ENCODE data around the gene NUP133.
"Not testable (repeated sequence)": the region's sequence is repeated elsewhere in the genome, so short reads cannot be mapped to it uniquely, and the experiment has no call there.

Gene NUP133

DNA sequence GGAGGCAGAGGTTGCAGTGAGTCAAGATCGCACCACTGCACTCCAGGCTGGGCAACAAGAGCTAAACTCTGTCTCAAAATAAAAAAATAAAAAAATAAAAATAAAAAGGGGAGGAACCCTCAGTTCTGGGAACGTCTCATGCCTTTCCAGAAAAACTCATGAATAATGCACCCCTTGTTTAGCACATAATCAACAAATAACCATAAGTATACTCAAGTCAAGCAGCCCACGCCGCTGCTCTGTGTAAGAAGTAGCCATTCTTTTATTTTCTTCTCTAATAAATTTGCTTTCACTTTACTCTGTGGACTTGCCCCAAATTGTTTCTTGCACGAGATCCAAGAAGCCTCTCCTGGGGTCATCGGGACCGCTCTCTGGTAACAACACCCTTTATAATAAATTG is 59.8 kb downstream of the NUP133 start:
- DNase-seq = no peak

DNA sequence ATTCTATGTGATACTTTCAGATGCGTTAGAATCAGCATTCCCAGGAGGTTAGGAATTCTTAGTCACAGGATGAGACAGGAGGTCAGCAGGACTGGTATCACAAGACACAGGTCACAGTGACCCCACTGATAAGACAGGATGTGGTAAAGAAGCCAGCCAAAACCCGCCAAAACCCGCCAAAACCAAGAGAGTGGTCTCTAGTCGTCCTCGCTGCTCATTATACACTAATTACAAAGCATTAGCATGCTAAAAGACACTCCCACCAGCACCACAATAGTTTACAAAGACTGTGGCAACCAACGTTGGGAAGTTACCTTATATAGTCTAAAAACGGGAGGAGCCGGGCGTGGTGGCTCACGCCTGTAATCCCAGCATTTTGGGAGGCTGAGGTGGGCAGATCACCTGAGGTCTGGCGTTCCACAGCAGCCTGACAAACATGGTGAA is 60.3 kb downstream of the NUP133 start:
- no peak for DNase-seq

DNA sequence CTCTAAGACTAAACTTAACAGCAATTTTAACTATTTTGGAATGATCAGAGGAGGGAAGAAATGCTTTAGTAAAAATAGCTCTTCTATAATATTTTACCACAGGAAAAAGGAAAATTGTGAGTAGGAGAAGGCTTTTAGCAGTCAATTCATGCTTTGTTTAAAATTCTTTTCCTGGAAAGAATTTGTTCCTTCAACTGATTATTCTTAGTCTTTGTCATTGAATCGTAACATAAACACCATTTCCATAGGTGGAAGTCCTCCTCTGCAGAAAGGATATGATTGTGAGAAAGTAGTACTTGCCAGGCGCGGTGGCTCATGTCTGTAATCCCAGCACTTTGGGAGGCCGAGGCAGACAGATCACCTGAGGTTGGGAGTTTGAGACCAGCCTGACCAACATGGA is 62.3 kb downstream of the NUP133 start:
- DNase-seq = no peak

DNA sequence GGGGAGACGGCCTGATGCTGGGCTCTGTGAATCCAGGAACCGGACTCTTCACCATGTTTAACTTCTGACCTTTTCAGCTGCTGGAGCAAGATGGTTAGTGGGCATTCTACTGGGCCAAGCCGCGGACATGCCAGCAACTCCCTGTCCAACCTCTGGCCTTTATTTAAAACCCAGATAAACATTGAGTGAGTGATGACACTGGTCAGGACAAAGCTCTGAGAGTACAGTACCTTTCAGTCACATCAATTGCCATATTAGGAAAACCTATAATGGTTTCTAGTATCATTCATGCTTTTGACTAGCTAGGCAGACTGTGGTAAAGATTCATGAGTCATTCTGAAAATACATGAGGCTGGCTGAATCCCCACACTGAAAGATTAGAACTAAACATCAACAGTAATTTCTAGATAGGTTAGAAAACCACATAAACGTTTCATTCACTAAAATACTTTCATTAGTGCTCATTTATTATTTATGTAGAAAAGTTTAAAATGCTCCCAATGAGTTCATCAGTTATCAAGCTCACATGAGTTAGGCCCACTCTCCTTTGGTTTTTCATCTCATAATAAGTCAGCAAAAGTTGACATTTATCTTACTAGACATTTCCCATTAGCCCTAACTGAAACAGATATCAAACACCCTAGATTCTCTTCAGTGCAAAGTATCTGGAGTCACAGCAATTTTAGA is 67.1 kb downstream of the NUP133 start:
- DNase-seq = no peak

DNA sequence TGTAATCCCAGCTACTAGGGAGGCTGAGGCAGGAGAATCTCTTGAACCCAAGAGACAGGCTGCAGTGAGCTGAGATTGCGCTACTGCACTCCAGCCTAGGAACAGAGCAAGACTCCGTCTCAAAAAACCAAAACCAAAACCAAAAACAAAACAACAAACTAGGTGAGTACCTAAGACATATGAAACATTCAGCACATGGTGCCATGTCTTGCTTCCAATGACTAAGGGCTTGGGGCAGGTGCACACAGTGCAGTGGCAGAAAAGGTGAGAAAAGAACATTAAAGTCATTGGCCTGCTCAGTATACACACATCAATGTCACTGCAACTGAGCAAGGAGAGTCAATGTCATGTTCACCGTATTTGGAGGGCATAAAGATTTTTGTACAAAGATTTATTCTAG is 70.1 kb downstream of the NUP133 start:
- no peak for DNase-seq

DNA sequence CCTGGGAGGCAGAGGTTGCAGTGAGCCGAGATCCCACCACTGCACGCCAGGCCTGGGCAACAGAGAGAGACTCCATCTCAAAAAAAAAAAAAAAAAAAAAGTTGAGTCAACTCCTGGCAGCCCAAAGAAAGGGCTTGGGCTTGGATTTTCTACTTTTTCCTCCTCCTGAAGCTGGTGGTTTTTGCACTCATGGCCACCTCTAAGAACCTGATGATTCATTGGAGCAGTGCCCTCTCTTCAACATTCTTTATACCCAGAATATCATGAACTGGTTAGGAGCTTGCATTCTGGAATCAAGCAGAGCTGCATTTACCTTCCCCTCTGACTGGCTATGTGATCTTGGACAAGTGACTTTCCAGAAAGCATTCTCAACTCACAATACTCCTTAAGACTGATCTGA is 70.7 kb downstream of the NUP133 start:
- DNase-seq = no peak

DNA sequence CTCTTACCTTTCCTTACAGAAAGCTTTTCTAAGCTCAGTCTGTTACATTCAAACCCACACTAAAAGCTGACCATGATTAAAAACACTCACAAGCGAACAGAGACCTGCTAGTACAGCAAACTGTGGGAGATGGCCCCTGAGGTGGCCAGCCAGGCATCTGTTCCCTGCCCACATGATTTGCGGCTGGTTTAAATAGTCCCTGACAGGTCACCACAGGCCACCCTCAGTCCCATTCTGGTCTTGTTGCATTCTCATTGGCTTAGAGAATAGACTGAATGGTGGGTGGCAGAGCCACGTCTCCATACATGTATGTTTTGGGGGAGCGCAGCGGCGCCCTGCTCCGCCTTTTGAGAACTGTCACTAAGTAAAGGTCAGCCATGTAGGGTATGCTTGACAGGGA is 71.9 kb downstream of the NUP133 start:
- no peak for DNase-seq

DNA sequence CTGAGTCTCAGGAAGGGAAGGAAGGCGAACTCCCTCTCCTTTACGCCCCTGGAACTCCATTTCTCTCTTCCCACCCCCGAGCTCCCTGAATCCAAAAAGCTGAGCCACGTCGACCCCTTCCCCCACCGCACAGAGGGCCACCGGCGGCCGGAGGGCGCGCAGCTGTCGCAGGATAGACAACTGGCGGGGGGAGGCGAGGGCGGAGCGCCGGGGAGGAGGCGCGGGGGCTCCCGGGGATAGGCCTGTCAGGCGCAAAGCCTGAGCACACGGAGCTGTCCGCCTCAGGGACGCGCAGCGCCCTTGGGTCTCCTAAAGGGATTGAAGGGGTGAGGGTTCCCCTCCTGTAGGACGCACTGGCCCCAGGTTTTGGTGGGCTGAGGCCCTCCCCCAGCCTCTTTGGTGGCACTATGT is 73.5 kb downstream of the NUP133 start:
- DNase-seq = no peak

DNA sequence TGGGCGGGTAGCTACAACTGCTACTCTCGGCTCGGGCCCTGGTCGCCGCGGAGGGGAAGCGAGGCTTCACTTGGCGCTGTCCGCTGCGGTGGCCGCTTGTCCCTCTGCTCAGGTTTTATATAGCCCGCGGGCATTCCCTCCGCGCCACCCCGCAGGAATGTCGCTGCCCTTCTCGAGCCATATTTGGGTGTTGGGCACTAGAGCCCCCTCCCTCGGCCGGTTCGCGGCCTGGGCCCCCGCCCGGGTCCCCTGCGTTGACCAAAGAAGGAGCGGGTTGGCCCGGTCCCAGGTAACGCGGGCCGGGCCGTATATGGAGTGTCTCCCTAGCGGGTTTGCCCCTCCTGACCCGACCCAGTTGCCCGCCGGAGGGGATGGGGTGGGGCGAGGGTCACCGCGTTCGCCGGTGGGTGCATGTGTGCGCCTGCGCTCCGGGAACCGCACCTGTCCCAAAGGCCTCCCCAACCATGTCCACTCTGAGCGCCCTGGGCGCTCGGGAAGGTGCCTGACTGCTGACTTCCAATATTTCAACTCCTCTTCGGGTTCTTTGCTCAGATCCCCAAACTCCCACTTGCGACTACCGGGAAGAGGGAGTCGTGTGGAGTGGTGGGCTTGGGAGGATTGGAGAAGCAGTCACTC is 74.0 kb downstream of the NUP133 start, which contains the start of gene ACTA1:
ACTA1 (minus strand) TSS at position 90 of the 636 bp plus-strand sequence. CDS start 979 bp downstream, outside the sequence.
- no peak for DNase-seq

DNA sequence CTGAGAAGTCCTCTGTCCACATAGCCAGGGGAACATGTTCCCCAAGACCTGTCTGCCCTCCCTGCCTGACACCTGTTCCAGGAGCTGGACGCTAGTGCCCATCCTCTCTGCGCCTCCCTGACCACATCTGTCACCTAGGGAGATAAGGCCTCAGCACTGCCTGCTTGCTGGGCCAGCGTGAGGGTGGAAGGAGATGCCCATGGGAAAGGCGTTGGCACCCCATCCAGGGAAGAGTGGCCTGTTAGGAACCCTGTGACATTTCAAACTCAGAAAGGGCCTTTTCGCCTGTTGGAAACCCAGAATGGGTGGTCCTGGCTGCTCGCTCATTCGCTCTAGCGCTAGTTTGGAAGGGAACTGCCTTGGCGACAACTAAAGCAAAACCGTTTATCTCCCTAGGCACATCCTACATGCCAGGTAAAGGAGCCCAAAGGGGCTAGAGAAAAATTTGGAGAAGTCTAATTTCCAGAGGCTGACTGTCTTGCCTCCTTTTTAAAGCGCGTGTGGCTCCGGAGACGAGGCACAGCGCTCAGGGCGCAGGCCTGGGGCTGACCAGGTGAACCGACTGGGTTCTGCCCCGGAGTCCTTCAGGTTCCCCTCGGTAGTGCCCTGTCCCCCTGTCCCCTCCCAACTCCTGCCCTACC is 74.7 kb downstream of the NUP133 start:
- no peak for DNase-seq

DNA sequence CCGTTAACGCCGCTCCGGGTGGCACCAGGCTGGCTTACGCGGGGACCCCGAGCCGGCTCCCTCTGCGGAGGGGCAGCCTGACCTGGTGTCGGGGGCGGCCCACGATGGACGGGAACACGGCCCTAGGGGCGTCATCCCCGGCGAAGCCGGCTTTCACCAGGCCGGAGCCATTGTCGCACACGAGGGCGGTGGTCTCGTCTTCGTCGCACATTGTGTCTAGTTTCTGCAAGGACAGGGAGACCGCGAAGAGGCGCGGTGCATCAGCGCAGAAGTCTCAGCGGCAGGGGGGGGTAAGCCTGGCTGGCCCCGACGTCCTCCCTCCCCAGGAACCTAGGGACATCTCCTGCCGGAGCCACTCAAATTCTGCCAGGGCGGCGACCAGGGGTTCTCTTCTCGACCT is 75.2 kb downstream of the NUP133 start:
- no peak for DNase-seq

DNA sequence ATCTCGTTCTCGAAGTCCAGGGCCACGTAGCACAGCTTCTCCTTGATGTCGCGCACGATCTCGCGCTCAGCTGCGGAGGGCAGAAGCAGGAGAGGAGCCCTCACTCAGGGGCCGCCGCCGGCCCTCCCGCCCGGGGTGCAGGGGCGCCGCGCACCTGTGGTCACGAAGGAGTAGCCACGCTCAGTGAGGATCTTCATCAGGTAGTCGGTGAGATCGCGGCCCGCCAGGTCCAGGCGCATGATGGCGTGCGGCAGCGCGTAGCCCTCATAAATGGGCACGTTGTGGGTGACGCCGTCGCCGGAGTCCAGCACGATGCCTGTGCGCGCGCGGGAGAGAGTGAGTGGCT is 76.1 kb downstream of the NUP133 start:
- no peak for DNase-seq

DNA sequence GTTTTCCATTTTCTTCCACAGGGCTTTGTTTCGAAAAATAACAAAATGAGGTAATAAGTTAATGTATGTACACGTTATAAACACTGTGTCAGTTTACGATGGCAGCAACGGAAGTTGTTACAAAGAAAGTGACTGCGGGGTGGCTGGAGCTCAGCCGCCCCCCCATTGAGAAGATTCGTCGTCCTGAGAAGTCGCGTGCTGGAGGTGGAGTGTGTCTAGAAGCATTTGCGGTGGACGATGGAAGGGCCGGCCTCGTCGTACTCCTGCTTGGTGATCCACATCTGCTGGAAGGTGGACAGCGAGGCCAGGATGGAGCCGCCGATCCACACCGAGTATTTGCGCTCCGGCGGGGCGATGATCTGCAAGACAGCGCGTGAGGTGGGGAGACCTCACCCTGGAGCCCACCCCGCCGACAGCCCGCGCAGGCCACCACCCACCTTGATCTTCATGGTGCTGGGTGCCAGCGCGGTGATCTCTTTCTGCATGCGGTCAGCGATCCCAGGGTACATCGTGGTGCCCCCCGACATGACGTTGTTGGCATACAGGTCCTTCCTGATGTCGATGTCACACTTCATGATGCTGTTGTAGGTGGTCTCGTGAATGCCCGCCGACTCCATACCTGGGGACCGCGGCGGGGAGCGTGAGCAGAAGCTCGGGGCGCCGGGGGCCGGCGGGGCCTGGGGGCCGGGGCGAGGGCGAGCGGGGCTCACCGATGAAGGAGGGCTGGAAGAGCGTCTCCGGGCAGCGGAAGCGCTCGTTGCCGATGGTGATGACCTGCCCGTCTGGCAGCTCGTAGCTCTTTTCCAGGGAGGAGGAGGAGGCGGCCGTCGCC is 76.6 kb downstream of the NUP133 start:
- DNase-seq = no peak

DNA sequence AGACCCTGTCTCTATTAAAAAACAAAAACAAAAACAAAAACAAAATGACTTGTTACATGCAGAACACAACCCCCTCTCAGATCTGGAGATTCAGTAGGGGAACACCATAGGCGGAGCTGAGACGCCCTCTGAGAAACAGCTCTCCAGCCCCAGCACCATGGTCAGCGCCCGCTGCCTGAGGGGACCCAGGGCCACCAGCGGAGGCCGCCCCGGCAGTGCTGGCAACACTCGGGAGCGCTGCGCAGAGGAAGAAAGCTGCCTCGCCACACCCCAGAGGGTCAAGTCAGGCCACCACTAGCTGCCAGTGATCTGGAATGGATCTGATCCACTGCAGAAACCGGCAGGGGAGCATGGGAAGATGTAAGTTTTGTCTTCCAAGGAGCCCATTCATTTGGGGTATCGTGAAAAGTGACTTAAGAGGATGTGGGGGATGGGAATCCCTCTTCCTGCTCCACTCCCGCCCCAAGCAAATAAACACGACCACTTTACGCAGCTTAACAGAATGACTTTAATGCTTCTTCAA is 77.3 kb downstream of the NUP133 start:
- peak; percentile 69 for DNase-seq

DNA sequence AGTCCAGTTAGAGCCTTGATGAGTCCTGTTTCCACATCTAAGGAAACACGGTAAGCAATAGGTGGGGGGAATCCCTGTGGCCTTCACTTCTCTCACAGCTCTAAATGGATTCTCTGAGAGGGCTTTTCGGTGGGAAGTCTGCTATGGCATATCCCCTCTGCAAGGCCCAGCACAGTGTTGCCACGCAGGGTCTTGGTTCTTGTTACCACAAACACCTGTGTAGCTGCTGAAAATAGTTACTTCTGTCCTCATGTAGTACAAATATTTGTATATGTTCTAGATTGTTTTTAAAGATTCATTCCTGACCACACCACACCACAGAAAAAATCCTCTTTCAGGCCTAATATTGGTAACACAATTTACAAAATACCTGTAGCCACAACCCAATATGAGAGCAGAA is 79.9 kb downstream of the NUP133 start:
- no peak for DNase-seq

DNA sequence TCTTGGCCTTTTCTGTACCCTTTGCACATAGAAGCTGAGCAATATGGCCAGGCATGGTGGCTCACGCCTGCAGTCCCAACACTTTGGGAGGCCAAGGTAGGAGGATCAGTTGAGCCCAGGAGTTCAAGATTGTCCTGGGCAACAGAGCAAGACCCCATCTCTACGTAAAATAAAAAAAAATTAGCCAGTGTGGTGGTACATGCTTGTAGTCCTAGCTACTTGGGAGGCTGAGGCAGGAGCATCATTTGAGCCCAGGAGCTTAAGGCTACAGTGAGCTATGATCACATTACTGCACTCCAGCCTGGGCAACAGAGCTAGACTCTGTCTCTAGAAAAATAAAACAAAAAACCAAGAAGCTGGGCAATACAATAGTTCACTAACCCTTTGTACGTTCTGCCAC is 80.6 kb downstream of the NUP133 start:
- no peak for DNase-seq

DNA sequence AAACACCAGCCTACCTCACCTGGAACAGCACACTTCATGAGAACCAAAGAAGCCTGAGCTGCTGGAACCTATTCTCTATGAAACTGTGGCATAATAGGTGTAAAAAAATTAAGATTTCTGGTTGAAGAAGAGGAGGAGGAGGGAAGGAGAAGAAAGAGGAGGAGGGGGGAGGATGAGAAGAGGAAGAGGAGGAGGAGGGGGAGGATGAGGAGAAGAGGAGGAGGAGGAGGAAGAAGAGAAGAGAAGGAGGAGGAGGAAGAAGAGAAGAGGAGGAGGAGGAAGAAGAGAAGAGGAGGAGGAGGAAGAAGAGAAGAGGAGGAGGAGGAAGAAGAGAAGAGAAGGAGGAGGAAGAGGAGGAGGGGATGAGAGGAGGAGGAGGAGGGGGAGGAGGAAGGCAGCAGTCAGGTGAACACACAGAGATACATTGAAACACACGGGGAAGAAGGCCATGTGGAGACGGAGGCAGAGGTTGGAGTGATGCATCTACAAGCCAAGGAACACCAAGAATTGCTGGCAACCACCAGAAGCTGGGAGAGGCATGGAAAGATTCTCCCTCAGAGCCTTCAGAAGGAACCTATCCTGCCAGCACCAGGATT is 82.5 kb downstream of the NUP133 start:
- no peak for DNase-seq

DNA sequence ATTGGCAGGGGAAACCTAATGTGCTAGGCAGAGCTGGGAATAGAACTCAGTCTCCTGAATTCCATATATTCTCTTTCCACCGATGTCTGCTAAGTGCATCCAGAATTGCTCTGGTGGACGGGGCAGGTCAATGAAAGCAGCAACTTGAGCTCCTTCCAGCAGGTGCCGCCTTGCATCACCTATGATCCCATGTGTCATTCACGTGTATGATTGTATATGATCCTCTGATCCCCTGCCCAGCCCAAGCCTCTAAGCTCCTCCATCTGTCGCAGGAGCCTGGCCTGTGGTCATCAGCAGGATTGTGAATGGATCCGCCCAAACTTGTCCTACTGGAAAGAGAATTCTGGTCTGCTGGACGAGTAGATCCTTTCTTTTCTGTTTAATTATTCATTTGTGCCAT is 87.4 kb downstream of the NUP133 start:
- DNase-seq = peak; percentile 58

DNA sequence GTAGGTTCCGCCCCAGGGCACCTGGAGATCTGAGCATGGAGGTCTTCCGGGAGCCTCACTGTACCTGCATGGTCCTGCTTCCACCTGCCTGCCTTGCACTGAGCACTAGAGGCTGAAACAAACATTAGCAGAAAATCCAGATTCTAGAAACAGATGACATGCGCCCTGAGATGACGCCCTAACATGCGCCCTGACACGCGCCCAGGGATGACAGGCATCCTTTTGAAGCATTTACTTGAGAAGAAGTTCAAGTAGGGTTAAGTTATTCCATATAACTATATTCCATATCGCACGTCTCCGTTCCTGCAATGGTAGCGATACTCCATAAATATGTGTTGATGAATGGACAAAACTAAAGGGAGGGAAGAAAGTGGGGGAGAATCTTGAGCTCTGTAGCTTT is 87.9 kb downstream of the NUP133 start:
- no peak for DNase-seq

DNA sequence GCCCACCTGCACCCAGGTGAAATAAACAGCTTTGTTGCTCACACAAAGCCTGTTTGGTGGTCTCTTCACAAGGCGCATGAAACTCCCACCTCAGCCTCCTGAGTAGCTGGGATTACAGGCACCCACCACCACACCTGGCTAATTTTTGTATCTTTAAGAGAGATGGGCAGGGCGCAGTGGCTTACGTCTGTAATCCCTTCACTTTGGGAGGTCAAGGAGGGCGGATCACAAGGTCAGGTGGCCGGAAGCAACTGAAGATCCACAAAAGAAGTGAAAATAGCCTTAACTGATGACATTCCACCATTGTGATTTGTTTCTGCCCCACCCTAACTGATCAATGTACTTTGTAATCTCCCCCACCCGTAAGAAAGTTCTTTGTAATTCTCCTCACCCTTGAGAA is 89.6 kb downstream of the NUP133 start:
- not testable (repeated sequence) for DNase-seq

DNA sequence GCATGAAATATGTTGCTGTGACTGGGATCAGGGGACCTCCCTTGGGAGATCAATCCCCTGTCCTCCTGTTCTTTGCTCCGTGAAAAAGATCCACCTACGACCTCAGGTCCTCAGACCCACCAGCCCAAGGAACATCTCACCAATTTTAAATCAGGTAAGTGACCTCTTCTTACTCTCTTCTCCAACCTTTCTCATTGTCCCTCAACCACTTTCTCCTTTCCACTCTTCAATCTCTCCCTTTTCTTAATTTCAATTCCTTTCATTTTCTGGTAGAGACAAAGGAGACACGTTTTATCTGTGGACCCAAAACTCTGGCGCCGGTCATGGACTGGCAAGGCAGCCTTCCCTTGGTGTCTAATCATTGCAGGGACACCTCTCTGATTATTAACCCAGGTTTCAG is 95.3 kb downstream of the NUP133 start:
- not testable (repeated sequence) for DNase-seq

DNA sequence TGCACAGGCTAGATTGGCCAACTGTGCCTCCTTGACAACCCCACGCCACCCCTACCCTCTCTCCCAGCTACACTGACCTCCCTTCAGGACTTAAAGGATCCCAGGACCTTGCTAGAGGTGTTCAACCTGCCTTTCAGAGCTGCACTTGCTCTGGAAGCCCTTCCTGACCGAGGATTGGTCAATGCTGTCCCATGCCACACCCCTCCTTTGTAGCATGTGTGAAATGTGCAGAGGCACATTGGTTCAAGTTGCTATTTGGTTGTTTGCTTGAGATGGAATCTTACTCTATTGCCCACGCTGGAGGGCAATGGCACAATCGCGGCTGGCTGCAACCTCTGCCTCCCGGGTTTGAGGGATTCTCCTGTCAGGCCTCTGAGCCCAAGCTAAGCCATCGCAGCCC is 96.1 kb downstream of the NUP133 start:
- DNase-seq = no peak
